ENCODE data around the gene CLOCK.

The CLOCK gene

DNA sequence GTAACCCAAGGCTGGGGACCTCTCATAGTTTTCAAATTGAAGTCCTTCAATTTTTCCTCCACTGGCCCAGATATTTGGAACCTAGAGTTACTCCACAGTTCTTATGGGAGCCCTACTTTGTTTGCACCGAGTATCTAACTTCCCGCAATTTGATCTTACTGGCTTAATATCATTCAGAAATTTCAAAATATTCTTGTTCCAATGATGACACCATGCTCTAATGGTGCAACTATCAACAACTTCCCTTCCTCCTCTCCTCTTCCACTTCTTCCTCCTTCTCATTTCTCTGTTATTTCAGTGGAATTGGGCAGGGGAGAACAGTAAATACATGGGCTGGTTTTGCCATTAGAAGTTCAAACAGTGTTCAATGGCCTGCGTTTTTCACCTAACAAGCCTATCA lies 25.1 kb upstream of the CLOCK start:
- H3F3A ChIP-seq (ENCODE audit: insufficient read depth): no peaks in the 10 kb centered on the region
- no peaks in the 10 kb centered on the region for H3K27me3 ChIP-seq (ENCODE audit: low read length)
- H3K9ac ChIP-seq (ENCODE audit: low read length): no peak overlapping the region
- H3K36me3 ChIP-seq (ENCODE audit: low read length): no peaks in the 10 kb centered on the region
- no peaks in the 10 kb centered on the region for H3K79me2 ChIP-seq (ENCODE audit: insufficient read depth, low read length)
- H3K27ac ChIP-seq (ENCODE audit: low read depth, low read length): no peak overlapping the region
- no peaks in the 10 kb centered on the region for H4K20me1 ChIP-seq (ENCODE audit: low read depth, low read length)
- no peak overlapping the region for H3K4me2 ChIP-seq (ENCODE audit: low read depth, low read length, poor library complexity, severe bottlenecking)
- no peaks in the 10 kb centered on the region for H3K9me2 ChIP-seq (replicated peaks; ENCODE audit: insufficient read depth, low read length)
- H3K9me3 ChIP-seq (ENCODE audit: insufficient read depth, low read length): no peaks in the 10 kb centered on the region
- no peak overlapping the region for H2AFZ ChIP-seq (ENCODE audit: low read depth, low read length, severe bottlenecking)
- no peak for TF ChIP-seq EZH2phosphoT487 (conservative IDR thresholded peaks at IDR 0.05; ENCODE audit: low read length)
- TF ChIP-seq, protein P1, sequence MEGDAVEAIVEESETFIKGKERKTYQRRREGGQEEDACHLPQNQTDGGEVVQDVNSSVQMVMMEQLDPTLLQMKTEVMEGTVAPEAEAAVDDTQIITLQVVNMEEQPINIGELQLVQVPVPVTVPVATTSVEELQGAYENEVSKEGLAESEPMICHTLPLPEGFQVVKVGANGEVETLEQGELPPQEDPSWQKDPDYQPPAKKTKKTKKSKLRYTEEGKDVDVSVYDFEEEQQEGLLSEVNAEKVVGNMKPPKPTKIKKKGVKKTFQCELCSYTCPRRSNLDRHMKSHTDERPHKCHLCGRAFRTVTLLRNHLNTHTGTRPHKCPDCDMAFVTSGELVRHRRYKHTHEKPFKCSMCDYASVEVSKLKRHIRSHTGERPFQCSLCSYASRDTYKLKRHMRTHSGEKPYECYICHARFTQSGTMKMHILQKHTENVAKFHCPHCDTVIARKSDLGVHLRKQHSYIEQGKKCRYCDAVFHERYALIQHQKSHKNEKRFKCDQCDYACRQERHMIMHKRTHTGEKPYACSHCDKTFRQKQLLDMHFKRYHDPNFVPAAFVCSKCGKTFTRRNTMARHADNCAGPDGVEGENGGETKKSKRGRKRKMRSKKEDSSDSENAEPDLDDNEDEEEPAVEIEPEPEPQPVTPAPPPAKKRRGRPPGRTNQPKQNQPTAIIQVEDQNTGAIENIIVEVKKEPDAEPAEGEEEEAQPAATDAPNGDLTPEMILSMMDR (IDR thresholded peaks at IDR 0.05; ENCODE audit: insufficient read depth, low read length, poor library complexity, severe bottlenecking): no peak
- no peak overlapping the region for H3K4me3 ChIP-seq (ENCODE audit: insufficient read depth, low read length, poor library complexity, severe bottlenecking)

DNA sequence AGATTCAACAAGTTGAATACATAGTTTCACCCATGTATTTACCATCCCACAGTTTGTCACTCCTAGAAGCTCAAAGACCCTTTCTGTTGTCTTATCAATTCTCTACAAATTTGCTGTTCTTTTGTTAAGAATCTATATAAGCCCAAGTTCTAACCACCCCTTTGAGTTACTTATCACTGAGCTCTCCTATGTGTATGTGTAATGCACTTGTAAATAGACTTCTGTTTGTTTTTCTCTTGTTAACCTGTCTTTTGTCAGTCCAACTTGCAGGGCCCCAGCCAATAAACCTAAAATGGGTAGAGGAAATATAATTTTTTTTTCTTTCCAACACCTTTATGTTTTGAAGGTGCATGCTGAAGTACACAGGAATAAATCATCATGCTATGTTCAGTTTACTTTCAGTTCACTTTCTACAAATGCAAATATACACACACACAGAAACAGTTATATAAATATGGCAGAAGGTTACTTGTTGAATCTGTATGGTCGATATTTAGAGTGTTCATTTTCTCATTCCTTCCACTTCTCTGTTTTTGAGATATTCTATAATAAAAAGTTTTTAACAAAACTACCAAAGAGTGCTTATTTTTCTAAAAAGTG lies 22.3 kb upstream of the CLOCK start:
- Histone ChIP-seq H3K9ac (ENCODE audit: low read length) (no peak overlapping the region), H3K27ac (ENCODE audit: low read depth, low read length) (no peak overlapping the region), H3K4me2 (ENCODE audit: low read depth, low read length, poor library complexity, severe bottlenecking) (no peak overlapping the region)

DNA sequence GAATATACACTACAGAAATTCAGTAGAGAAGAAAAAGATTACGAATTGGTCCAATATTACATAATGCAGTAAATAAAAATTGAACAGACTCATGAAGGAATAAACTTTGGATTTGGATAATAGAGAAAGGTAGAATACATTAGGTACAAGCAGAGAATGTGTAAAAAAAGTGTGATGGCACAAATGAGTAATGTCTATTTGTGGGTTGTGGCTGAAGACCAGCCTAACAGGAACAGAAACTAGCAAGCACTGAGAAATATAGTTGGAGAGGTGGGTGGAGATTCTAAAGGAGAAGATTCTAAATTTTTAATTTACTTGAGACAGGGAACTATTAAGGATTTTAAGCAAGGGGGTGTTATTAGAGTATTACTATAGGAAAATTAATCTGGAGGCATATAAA lies 15.2 kb upstream of the CLOCK start:
- no peaks in the 10 kb centered on the region for H3K27me3 ChIP-seq (ENCODE audit: low read length)
- no peaks in the 10 kb centered on the region for H3K9me3 ChIP-seq (ENCODE audit: insufficient read depth, low read length)
- no peaks in the 10 kb centered on the region for H3K79me2 ChIP-seq (ENCODE audit: insufficient read depth, low read length)
- no peak overlapping the region for H3K9ac ChIP-seq (ENCODE audit: low read length)
- H3K36me3 ChIP-seq (ENCODE audit: low read length): no peaks in the 10 kb centered on the region
- H3K9me2 ChIP-seq (replicated peaks; ENCODE audit: insufficient read depth, low read length): no peaks in the 10 kb centered on the region
- TF ChIP-seq EZH2phosphoT487 (conservative IDR thresholded peaks at IDR 0.05; ENCODE audit: low read length): no peak
- TF ChIP-seq, protein P1 (IDR thresholded peaks at IDR 0.05; ENCODE audit: insufficient read depth, low read length, poor library complexity, severe bottlenecking): no peak
- H4K20me1 ChIP-seq (ENCODE audit: low read depth, low read length): no peaks in the 10 kb centered on the region
- no peak overlapping the region for H3K27ac ChIP-seq (ENCODE audit: low read depth, low read length)
- no peak overlapping the region for H3K4me2 ChIP-seq (ENCODE audit: low read depth, low read length, poor library complexity, severe bottlenecking)
- no peaks in the 10 kb centered on the region for H3F3A ChIP-seq (ENCODE audit: insufficient read depth)
- H2AFZ ChIP-seq (ENCODE audit: low read depth, low read length, severe bottlenecking): no peak overlapping the region
- no peak overlapping the region for H3K4me3 ChIP-seq (ENCODE audit: insufficient read depth, low read length, poor library complexity, severe bottlenecking)

More for the DNA sequence above, 22.3 kb upstream of the CLOCK start:
- Histone ChIP-seq H3K79me2 (ENCODE audit: insufficient read depth, low read length) (no peaks in the 10 kb centered on the region), H3K4me3 (ENCODE audit: insufficient read depth, low read length, poor library complexity, severe bottlenecking) (no peak overlapping the region), H3K9me2 (replicated peaks; ENCODE audit: insufficient read depth, low read length) (no peaks in the 10 kb centered on the region), H3K9me3 (ENCODE audit: insufficient read depth, low read length) (no peaks in the 10 kb centered on the region), H3K36me3 (ENCODE audit: low read length) (no peaks in the 10 kb centered on the region), H3K27me3 (ENCODE audit: low read length) (no peaks in the 10 kb centered on the region), H4K20me1 (ENCODE audit: low read depth, low read length) (no peaks in the 10 kb centered on the region), H3F3A (ENCODE audit: insufficient read depth) (no peaks in the 10 kb centered on the region), H2AFZ (ENCODE audit: low read depth, low read length, severe bottlenecking) (no peak overlapping the region)
- no peak for TF ChIP-seq EZH2phosphoT487 (conservative IDR thresholded peaks at IDR 0.05; ENCODE audit: low read length)
- TF ChIP-seq, protein P1 (IDR thresholded peaks at IDR 0.05; ENCODE audit: insufficient read depth, low read length, poor library complexity, severe bottlenecking): no peak
